Activated T-helper 17 cell treated with anti-CD3 and anti-CD28 coated beads, Interleukin-2, amount 50 U/mL, for 72 hours (primary cell): ENCODE measurements around the gene COL4A1. TPM values are rescaled to one million over a fixed set of nuclear protein-coding genes. Genes with fewer than 3 reads are reported as not detected.

Experiments
- ATAC-seq: fragments of 150-1000 bp; cut with Tn5 transposase; replicated peaks from 2 replicates; pipeline ENCODE4 v1.10.0; 2021; ENCODE audit warnings: mild to moderate bottlenecking, moderate library complexity
- H3K27ac Mint-ChIP-seq: one replicate; pipeline ENCODE4 v1.8.0; 2022; ENCODE audit warnings: mixed read lengths
- H3K27me3 Mint-ChIP-seq: one replicate; pipeline ENCODE4 v1.8.0; 2022; ENCODE audit warnings: mixed read lengths
- H3K36me3 Mint-ChIP-seq: one replicate; pipeline ENCODE4 v1.8.0; 2022; ENCODE audit warnings: low read depth, mild to moderate bottlenecking, mixed read lengths
- H3K4me1 Mint-ChIP-seq: one replicate; pipeline ENCODE4 v1.8.0; 2022; ENCODE audit warnings: mixed read lengths
- H3K4me3 Mint-ChIP-seq: one replicate; pipeline ENCODE4 v1.8.0; 2022; ENCODE audit warnings: mild to moderate bottlenecking, mixed read lengths
- H3K9me3 Mint-ChIP-seq: one replicate; pipeline ENCODE4 v1.8.0; 2022; ENCODE audit warnings: mixed read lengths
- total RNA-seq, 2 donors: library from RNA; stranded (reverse); gene quantifications; one replicate each; pipeline ENCODE4 v1.2.3, GENCODE V29; 2022

COL4A1 gene
- total RNA-seq, 2 donors from 2014 or later: not detected

GRCh38 chr13:110177790-110178189 lies 129.2 kb downstream of the COL4A1 start:
- H3K27ac Mint-ChIP-seq: no peak overlapping the region
- peaks cover 7% of the 10 kb centered on the region for H3K9me3 Mint-ChIP-seq
- no peak overlapping the region for H3K4me3 Mint-ChIP-seq
- H3K36me3 Mint-ChIP-seq: no peaks in the 10 kb centered on the region
- H3K27me3 Mint-ChIP-seq: no peaks in the 10 kb centered on the region
- H3K4me1 Mint-ChIP-seq: no peaks in the 10 kb centered on the region
- no peak for ATAC-seq

- Mint-ChIP-seq H3K4me3 (no peak overlapping the region), H3K27me3 (no peaks in the 10 kb centered on the region), H3K9me3 (peaks cover 7% of the 10 kb centered on the region), H3K36me3 (no peaks in the 10 kb centered on the region), H3K4me1 (no peaks in the 10 kb centered on the region), H3K27ac (no peak overlapping the region)
- ATAC-seq: no peak
Observed at GRCh38 chr13:110176431-110176830, 130.5 kb downstream of the COL4A1 start.

GRCh38 chr13:110173247-110173818 lies 133.6 kb downstream of the COL4A1 start:
- peaks cover 4% of the 10 kb centered on the region for H3K27me3 Mint-ChIP-seq
- H3K4me3 Mint-ChIP-seq: no peak overlapping the region
- peaks cover 10% of the 10 kb centered on the region for H3K9me3 Mint-ChIP-seq
- no peaks in the 10 kb centered on the region for H3K4me1 Mint-ChIP-seq
- H3K27ac Mint-ChIP-seq: no peak overlapping the region
- no peaks in the 10 kb centered on the region for H3K36me3 Mint-ChIP-seq
- no peak for ATAC-seq

DNA sequence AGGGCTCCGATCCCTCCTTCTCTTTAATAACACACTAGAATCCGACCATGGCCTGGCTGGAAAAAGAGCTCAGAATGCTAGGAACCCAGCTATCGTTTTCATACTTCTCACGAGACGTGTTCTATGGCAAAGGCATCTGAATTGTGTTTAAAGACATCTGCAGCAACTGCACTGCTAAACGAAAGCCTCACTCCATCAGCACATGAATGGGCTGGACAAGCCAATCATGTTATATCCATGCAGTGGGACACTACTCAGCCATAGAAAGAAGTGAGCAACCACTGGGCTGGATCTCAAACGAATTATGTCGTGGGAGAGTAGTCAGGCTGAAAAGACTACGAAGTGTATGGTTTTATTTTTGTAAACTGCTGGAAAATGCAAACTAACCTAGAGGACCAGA lies 136.1 kb downstream of the COL4A1 start:
- H3K36me3 Mint-ChIP-seq: no peaks in the 10 kb centered on the region
- no peak overlapping the region for H3K27ac Mint-ChIP-seq
- no peak overlapping the region for H3K4me3 Mint-ChIP-seq
- H3K4me1 Mint-ChIP-seq: no peaks in the 10 kb centered on the region
- peaks cover 10% of the 10 kb centered on the region for H3K9me3 Mint-ChIP-seq
- ATAC-seq: no peak
- H3K27me3 Mint-ChIP-seq: peaks cover 15% of the 10 kb centered on the region

GRCh38 chr13:110170020-110170790 lies 136.8 kb downstream of the COL4A1 start:
- H3K27me3 Mint-ChIP-seq: peaks cover 17% of the 10 kb centered on the region
- H3K27ac Mint-ChIP-seq: no peak overlapping the region
- no peaks in the 10 kb centered on the region for H3K4me1 Mint-ChIP-seq
- no peak for ATAC-seq
- peaks cover 10% of the 10 kb centered on the region for H3K9me3 Mint-ChIP-seq
- H3K36me3 Mint-ChIP-seq: no peaks in the 10 kb centered on the region
- no peak overlapping the region for H3K4me3 Mint-ChIP-seq

- H3K36me3 Mint-ChIP-seq: no peaks in the 10 kb centered on the region
- no peaks in the 10 kb centered on the region for H3K4me1 Mint-ChIP-seq
- H3K27me3 Mint-ChIP-seq: peaks cover 17% of the 10 kb centered on the region
- H3K4me3 Mint-ChIP-seq: no peak overlapping the region
- peaks cover 6% of the 10 kb centered on the region for H3K9me3 Mint-ChIP-seq
- H3K27ac Mint-ChIP-seq: no peak overlapping the region
- ATAC-seq: no peak
Observed at GRCh38 chr13:110168999-110169933, 137.7 kb downstream of the COL4A1 start.

DNA sequence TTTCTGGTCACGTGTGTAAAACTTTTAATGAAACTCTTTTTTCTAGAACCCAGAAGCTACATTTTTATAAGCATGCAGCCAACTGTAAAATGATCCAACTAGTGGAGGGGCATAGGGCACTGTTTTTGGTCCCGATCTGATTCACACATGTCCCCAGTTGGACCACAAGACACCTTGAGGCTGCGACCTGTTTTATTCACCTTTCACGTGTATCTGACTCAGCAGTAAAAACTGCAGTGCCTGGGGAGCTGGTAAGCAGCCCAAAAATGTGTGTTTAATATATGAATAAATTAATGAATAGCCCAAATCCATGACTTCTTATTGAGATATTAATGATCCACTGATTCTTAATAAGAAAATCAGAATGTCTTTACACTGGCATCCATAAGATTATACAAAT lies 140.4 kb downstream of the COL4A1 start:
- no peak overlapping the region for H3K27ac Mint-ChIP-seq
- H3K4me3 Mint-ChIP-seq: no peak overlapping the region
- peaks cover 5% of the 10 kb centered on the region for H3K4me1 Mint-ChIP-seq
- no peak for ATAC-seq
- peaks cover 3% of the 10 kb centered on the region for H3K9me3 Mint-ChIP-seq
- no peaks in the 10 kb centered on the region for H3K36me3 Mint-ChIP-seq
- H3K27me3 Mint-ChIP-seq: peaks cover 17% of the 10 kb centered on the region

GRCh38 chr13:110164706-110165105 lies 142.3 kb downstream of the COL4A1 start:
- H3K36me3 Mint-ChIP-seq: no peaks in the 10 kb centered on the region
- peaks cover 5% of the 10 kb centered on the region for H3K4me1 Mint-ChIP-seq
- no peak overlapping the region for H3K4me3 Mint-ChIP-seq
- H3K9me3 Mint-ChIP-seq: no peaks in the 10 kb centered on the region
- peaks cover 13% of the 10 kb centered on the region for H3K27me3 Mint-ChIP-seq
- ATAC-seq: no peak
- H3K27ac Mint-ChIP-seq: no peak overlapping the region

- H3K27me3 Mint-ChIP-seq: peaks cover 13% of the 10 kb centered on the region
- H3K36me3 Mint-ChIP-seq: no peaks in the 10 kb centered on the region
- H3K4me3 Mint-ChIP-seq: no peak overlapping the region
- ATAC-seq: no peak
- no peaks in the 10 kb centered on the region for H3K9me3 Mint-ChIP-seq
- no peak overlapping the region for H3K27ac Mint-ChIP-seq
- peaks cover 5% of the 10 kb centered on the region for H3K4me1 Mint-ChIP-seq
Observed at GRCh38 chr13:110162866-110163658, 143.9 kb downstream of the COL4A1 start.

DNA sequence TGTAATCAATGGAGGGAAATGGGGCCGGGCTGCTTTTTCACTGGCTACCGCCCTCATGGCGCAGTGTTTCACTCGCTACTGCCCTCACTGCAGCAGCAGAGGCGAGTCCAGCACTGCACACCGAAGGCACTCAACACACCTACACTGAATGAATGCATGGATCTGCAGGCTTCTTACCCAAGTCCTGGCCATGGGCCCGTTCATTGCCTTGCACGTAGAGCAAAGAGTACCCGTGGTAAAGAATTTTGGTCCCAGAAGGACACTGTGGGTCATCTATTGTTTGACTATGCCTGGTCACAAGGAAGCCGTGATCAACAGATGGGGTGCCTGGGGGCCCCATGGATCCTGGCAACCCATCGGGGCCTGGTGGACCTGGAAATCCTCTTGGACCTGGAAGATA lies 144.9 kb downstream of the COL4A1 start:
- no peaks in the 10 kb centered on the region for H3K9me3 Mint-ChIP-seq
- H3K4me1 Mint-ChIP-seq: peaks cover 5% of the 10 kb centered on the region
- no peaks in the 10 kb centered on the region for H3K36me3 Mint-ChIP-seq
- H3K27ac Mint-ChIP-seq: no peak overlapping the region
- no peak overlapping the region for H3K4me3 Mint-ChIP-seq
- H3K27me3 Mint-ChIP-seq: peaks cover 10% of the 10 kb centered on the region
- no peak for ATAC-seq

GRCh38 chr13:110161112-110161882 lies 145.7 kb downstream of the COL4A1 start:
- no peaks in the 10 kb centered on the region for H3K9me3 Mint-ChIP-seq
- no peak overlapping the region for H3K27ac Mint-ChIP-seq
- H3K4me3 Mint-ChIP-seq: no peak overlapping the region
- no peaks in the 10 kb centered on the region for H3K36me3 Mint-ChIP-seq
- peaks cover 7% of the 10 kb centered on the region for H3K27me3 Mint-ChIP-seq
- peaks cover 5% of the 10 kb centered on the region for H3K4me1 Mint-ChIP-seq
- no peak for ATAC-seq

DNA sequence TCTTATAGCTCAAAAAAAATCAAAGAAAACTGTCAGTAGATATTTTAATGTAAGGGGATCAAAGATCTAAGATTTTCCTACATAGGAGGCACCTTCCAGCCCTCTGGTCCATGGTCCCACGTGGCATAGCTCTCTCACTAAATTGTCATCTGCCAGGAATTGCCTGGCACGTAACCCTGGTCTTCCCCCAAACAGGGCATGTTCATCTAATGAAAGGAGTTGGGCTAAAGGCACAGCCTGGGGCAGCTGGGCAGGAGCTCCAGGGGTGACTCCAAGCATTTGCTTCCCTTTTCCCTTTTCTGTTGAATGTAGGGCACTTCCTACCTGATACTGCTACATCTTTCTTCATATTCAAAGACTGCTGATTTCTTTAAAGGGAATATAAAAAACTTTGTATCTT lies 148.7 kb downstream of the COL4A1 start:
- H3K4me3 Mint-ChIP-seq: no peak overlapping the region
- no peak for ATAC-seq
- no peak overlapping the region for H3K27ac Mint-ChIP-seq
- peaks cover 3% of the 10 kb centered on the region for H3K4me1 Mint-ChIP-seq
- no peaks in the 10 kb centered on the region for H3K27me3 Mint-ChIP-seq
- no peaks in the 10 kb centered on the region for H3K36me3 Mint-ChIP-seq
- H3K9me3 Mint-ChIP-seq: no peaks in the 10 kb centered on the region

GRCh38 chr13:110157718-110158117 lies 149.2 kb downstream of the COL4A1 start:
- no peak for ATAC-seq
- Mint-ChIP-seq H3K9me3 (no peaks in the 10 kb centered on the region), H3K27ac (no peak overlapping the region), H3K36me3 (no peaks in the 10 kb centered on the region), H3K4me3 (no peak overlapping the region), H3K27me3 (no peaks in the 10 kb centered on the region), H3K4me1 (no peaks in the 10 kb centered on the region)
